Muscle layer of colon (tissue), 2 donors: Measurements from ENCODE around the gene ARHGEF16.

ENCODE experiments used
- H3K27ac ChIP-seq: one replicate; pipeline ENCODE4 v1.7.0; 2013; ENCODE audit warnings: low read depth, mild to moderate bottlenecking, low read length, moderate library complexity
- H3K27me3 ChIP-seq, 2 donors: one replicate each; pipeline ENCODE4 v1.7.0; 2013; ENCODE audit warnings: low read length in 2 of 2, mild to moderate bottlenecking in 2 of 2; ENCODE audit not compliant: insufficient read depth in 2 of 2, control insufficient read depth in 1 of 2
- H3K36me3 ChIP-seq: one replicate; pipeline ENCODE4 v1.7.0; 2013; ENCODE audit warnings: mild to moderate bottlenecking, low read length; ENCODE audit not compliant: insufficient read depth
- H3K4me1 ChIP-seq: one replicate; pipeline ENCODE4 v1.7.0; 2013; ENCODE audit warnings: mild to moderate bottlenecking, low read length; ENCODE audit not compliant: insufficient read depth
- H3K4me3 ChIP-seq, 2 donors: one replicate each; pipeline ENCODE4 v1.7.0; 2013; ENCODE audit warnings: low read length in 2 of 2, low read depth in 1 of 2, mild to moderate bottlenecking in 1 of 2, moderate library complexity in 1 of 2
- H3K9ac ChIP-seq: one replicate; pipeline ENCODE4 v1.7.0; 2013; ENCODE audit warnings: low read length
- H3K9me3 ChIP-seq: one replicate; pipeline ENCODE4 v1.7.0; 2013; ENCODE audit warnings: mild to moderate bottlenecking, low read length
- donor health status: abdominal sarcoma.
- donor health status: Adenocarcinoma of cecum.

The ARHGEF16 gene

GRCh38 chr1:3433076-3433475 lies 21.4 kb upstream of the ARHGEF16 start:
- H3K27me3 ChIP-seq = peaks cover 0 to 23% of the 10 kb centered on the region in 2 donors
- no peaks in the 10 kb centered on the region for H3K36me3 ChIP-seq
- no peaks in the 10 kb centered on the region for H3K4me1 ChIP-seq
- H3K9ac ChIP-seq = no peak overlapping the region
- no peak overlapping the region for H3K27ac ChIP-seq
- no peak overlapping the region for H3K4me3 ChIP-seq
- H3K9me3 ChIP-seq = no peaks in the 10 kb centered on the region

- no peaks in the 10 kb centered on the region for H3K9me3 ChIP-seq
- no peak overlapping the region for H3K27ac ChIP-seq
- no peaks in the 10 kb centered on the region for H3K4me1 ChIP-seq
- H3K36me3 ChIP-seq = no peaks in the 10 kb centered on the region
- H3K27me3 ChIP-seq = peaks cover 0 to 23% of the 10 kb centered on the region in 2 donors
- no peak overlapping the region for H3K9ac ChIP-seq
- no peak overlapping the region for H3K4me3 ChIP-seq
Measured at GRCh38 chr1:3433596-3434320, 20.7 kb upstream of the ARHGEF16 start.

- H3K9ac ChIP-seq = no peak overlapping the region
- no peak overlapping the region for H3K4me3 ChIP-seq
- no peaks in the 10 kb centered on the region for H3K36me3 ChIP-seq
- H3K4me1 ChIP-seq = no peaks in the 10 kb centered on the region
- peaks cover 0 to 26% of the 10 kb centered on the region in 2 donors for H3K27me3 ChIP-seq
- no peak overlapping the region for H3K27ac ChIP-seq
- no peaks in the 10 kb centered on the region for H3K9me3 ChIP-seq
Measured at GRCh38 chr1:3434406-3435110, 19.9 kb upstream of the ARHGEF16 start.

- Histone ChIP-seq H3K9ac (no peak overlapping the region), H3K27ac (no peak overlapping the region), H3K4me1 (no peaks in the 10 kb centered on the region), H3K4me3 (no peak overlapping the region), H3K27me3 (peaks cover 0 to 33% of the 10 kb centered on the region in 2 donors), H3K9me3 (no peaks in the 10 kb centered on the region), H3K36me3 (no peaks in the 10 kb centered on the region)
Measured at GRCh38 chr1:3435666-3436065, 18.8 kb upstream of the ARHGEF16 start.

GRCh38 chr1:3436451-3436850 lies 18.0 kb upstream of the ARHGEF16 start:
- Histone ChIP-seq H3K9ac (no peak overlapping the region), H3K4me3 (no peak overlapping the region), H3K36me3 (no peaks in the 10 kb centered on the region), H3K27ac (no peak overlapping the region), H3K27me3 (peaks cover 0 to 36% of the 10 kb centered on the region in 2 donors), H3K4me1 (no peaks in the 10 kb centered on the region), H3K9me3 (no peaks in the 10 kb centered on the region)

GRCh38 chr1:3436901-3437300 lies 17.6 kb upstream of the ARHGEF16 start:
- Histone ChIP-seq H3K9ac (no peak overlapping the region), H3K4me3 (no peak overlapping the region), H3K36me3 (no peaks in the 10 kb centered on the region), H3K4me1 (no peaks in the 10 kb centered on the region), H3K27ac (no peak overlapping the region), H3K9me3 (no peaks in the 10 kb centered on the region), H3K27me3 (peaks cover 0 to 33% of the 10 kb centered on the region in 2 donors)

GRCh38 chr1:3438661-3439180 lies 15.7 kb upstream of the ARHGEF16 start:
- peaks cover 0 to 31% of the 10 kb centered on the region in 2 donors for H3K27me3 ChIP-seq
- H3K27ac ChIP-seq = no peak overlapping the region
- H3K4me1 ChIP-seq = no peaks in the 10 kb centered on the region

GRCh38 chr1:3439346-3440299 lies 14.8 kb upstream of the ARHGEF16 start:
- no peaks in the 10 kb centered on the region for H3K36me3 ChIP-seq
- no peak overlapping the region for H3K4me3 ChIP-seq
- H3K4me1 ChIP-seq = no peaks in the 10 kb centered on the region
- H3K27ac ChIP-seq = no peak overlapping the region
- H3K27me3 ChIP-seq = peaks cover 0 to 36% of the 10 kb centered on the region in 2 donors
- no peaks in the 10 kb centered on the region for H3K9me3 ChIP-seq
- no peak overlapping the region for H3K9ac ChIP-seq

More at GRCh38 chr1:3438661-3439180, 15.7 kb upstream of the ARHGEF16 start:
- Histone ChIP-seq H3K4me3 (no peak overlapping the region), H3K9me3 (no peaks in the 10 kb centered on the region), H3K36me3 (no peaks in the 10 kb centered on the region), H3K9ac (no peak overlapping the region)

- Histone ChIP-seq H3K4me3 (no peak overlapping the region), H3K9ac (no peak overlapping the region), H3K27me3 (peaks cover 0 to 36% of the 10 kb centered on the region in 2 donors), H3K36me3 (no peaks in the 10 kb centered on the region), H3K9me3 (no peaks in the 10 kb centered on the region), H3K4me1 (no peaks in the 10 kb centered on the region), H3K27ac (peak overlapping the region; percentile 13)
Measured at GRCh38 chr1:3440300-3440681, 14.2 kb upstream of the ARHGEF16 start.

GRCh38 chr1:3440711-3441409 lies 13.6 kb upstream of the ARHGEF16 start:
- no peaks in the 10 kb centered on the region for H3K4me1 ChIP-seq
- H3K36me3 ChIP-seq = no peaks in the 10 kb centered on the region
- peak overlapping the region; percentile 13 for H3K27ac ChIP-seq
- peaks cover 0 to 36% of the 10 kb centered on the region in 2 donors for H3K27me3 ChIP-seq
- no peak overlapping the region for H3K4me3 ChIP-seq
- no peak overlapping the region for H3K9ac ChIP-seq
- no peaks in the 10 kb centered on the region for H3K9me3 ChIP-seq
